ENCODE measurements around the gene RBM47. TPM values are rescaled to one million over a fixed set of nuclear protein-coding genes. Genes with fewer than 3 reads are reported as not detected.

The RBM47 gene
- total RNA-seq, 1 experiment from 2014 or later: 70.3 TPM

DNA sequence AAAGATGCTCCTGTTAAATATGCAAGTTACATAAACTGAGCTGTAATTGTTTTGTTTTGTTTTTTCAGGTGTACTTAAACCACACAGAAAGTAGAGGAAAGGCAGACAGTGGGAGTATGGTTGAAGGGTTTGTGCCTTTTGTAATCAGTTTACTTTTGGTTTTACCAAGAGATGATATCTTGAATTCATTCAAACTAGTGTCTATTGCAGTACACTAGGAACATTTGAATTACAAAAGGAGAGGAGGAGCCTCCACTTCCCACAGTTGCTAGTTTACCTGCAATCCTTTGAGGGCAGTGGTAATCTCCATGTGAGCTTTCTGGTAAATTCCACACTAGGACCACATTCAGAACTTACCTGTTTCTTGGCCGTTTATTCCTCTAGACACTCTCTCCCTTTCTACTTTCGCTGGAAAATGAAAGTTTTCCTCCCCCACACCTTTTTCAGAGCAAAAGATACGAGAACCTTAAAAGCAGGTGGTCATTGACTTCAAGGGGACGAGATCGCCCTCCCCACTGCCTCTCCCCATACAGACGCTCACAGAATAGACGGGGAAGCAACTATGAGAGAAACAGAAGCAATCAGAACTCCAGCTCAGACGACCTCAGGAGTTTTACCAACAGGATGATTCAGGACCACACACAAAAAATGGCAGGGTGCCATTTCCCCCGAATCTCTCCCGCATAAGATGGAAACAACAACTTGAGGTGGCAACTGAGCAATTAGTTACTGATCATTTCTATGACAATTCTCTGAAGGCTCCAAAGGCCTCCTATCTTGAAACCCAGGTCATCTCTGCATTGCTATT, 3.3 kb downstream of the RBM47 start:
- H3K36me3 Mint-ChIP-seq (ENCODE audit: insufficient read depth in 1 of 3, low read depth in 3 of 3): peaks cover 9 to 31% (median 15%) of the 10 kb centered on the region in 3 experiments
- peaks cover 53% of the 10 kb centered on the region; the same call in 1 of the 2 replicates for H3K79me2 ChIP-seq (ENCODE audit: insufficient read depth, low read length)
- H2BK5ac ChIP-seq (ENCODE audit: insufficient read length, low read length): no peak overlapping the region

More for the DNA sequence above, 3.3 kb downstream of the RBM47 start:
- no peaks in the 10 kb centered on the region for H3K9me3 ChIP-seq (ENCODE audit: control insufficient read depth, low read depth, low read length)
- Mint-ChIP-seq H3K27me3 (ENCODE audit: low read depth) (no peaks in the 10 kb centered on the region), H3K27ac (peak overlapping the region; percentile 74 to 95 (median 86)), H3K4me3 (peak overlapping the region; percentile 73 to 91), H3K9me3 (no peaks in the 10 kb centered on the region; a peak in 1 of 5 replicates), H3K4me1 (peaks cover 58 to 60% of the 10 kb centered on the region in 2 experiments)
- no CpG with 5 or more reads among the region's 10 CpGs for WGBS (ENCODE audit: extremely low coverage, insufficient read length, low lambda C conversion rate)
- H3K4me2 ChIP-seq (ENCODE audit: insufficient read depth, insufficient read length, low read length): peak overlapping the region; percentile 69
- H2AK5ac ChIP-seq (ENCODE audit: insufficient read length, low read length): no peak overlapping the region
- no peak overlapping the region for H4K91ac ChIP-seq (ENCODE audit: insufficient read length, low read depth, low read length)
- no peaks in the 10 kb centered on the region for H4K20me1 ChIP-seq (ENCODE audit: control insufficient read depth, insufficient read depth, insufficient read length)
- no peak overlapping the region for H2BK120ac ChIP-seq (ENCODE audit: low read depth, low read length, poor library complexity, severe bottlenecking)
- no peak overlapping the region for H3K14ac ChIP-seq (ENCODE audit: insufficient read depth, low read length)
- no peak overlapping the region for H2AFZ ChIP-seq (ENCODE audit: low read length)
- H3K23ac ChIP-seq (ENCODE audit: insufficient read length, low read depth, low read length): no peak overlapping the region
- H3K18ac ChIP-seq (ENCODE audit: insufficient read length, low read depth, low read length): no peak overlapping the region
- H3K79me1 ChIP-seq (ENCODE audit: insufficient read depth, low read depth, low read length, poor library complexity, severe bottlenecking): peaks cover 3% of the 10 kb centered on the region
- TF ChIP-seq, protein P1, sequence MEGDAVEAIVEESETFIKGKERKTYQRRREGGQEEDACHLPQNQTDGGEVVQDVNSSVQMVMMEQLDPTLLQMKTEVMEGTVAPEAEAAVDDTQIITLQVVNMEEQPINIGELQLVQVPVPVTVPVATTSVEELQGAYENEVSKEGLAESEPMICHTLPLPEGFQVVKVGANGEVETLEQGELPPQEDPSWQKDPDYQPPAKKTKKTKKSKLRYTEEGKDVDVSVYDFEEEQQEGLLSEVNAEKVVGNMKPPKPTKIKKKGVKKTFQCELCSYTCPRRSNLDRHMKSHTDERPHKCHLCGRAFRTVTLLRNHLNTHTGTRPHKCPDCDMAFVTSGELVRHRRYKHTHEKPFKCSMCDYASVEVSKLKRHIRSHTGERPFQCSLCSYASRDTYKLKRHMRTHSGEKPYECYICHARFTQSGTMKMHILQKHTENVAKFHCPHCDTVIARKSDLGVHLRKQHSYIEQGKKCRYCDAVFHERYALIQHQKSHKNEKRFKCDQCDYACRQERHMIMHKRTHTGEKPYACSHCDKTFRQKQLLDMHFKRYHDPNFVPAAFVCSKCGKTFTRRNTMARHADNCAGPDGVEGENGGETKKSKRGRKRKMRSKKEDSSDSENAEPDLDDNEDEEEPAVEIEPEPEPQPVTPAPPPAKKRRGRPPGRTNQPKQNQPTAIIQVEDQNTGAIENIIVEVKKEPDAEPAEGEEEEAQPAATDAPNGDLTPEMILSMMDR (conservative IDR thresholded peaks at IDR 0.05): no peak
- no peak overlapping the region for H2BK15ac ChIP-seq (ENCODE audit: low read depth, low read length)
- H3K27ac ChIP-seq (ENCODE audit: insufficient read length, low read depth, low read length): peak overlapping the region; percentile 21
- H3K27me3 ChIP-seq (ENCODE audit: insufficient read depth, low read length): no peaks in the 10 kb centered on the region
- H3K9ac ChIP-seq (ENCODE audit: extremely low read depth, insufficient read length, low read length): no peak overlapping the region
- H2BK12ac ChIP-seq (ENCODE audit: insufficient read length, low read depth, low read length): no peak overlapping the region
- H4K8ac ChIP-seq (replicated peaks; ENCODE audit: insufficient read length, low read depth, low read length): no peak overlapping the region
- H4K5ac ChIP-seq (ENCODE audit: insufficient read length, low read depth, low read length): no peak overlapping the region
- H3K56ac ChIP-seq (ENCODE audit: insufficient read length, low read depth, low read length): no peak overlapping the region
- peaks cover 24% of the 10 kb centered on the region; the same call in 1 of the 2 replicates for H3K4me1 ChIP-seq (ENCODE audit: insufficient read depth, low read length)
- no peak overlapping the region for H3T11ph ChIP-seq (ENCODE audit: low read length)
- H3K4ac ChIP-seq (ENCODE audit: low read depth, low read length): no peak overlapping the region
- H2BK20ac ChIP-seq (ENCODE audit: low read depth, low read length, poor library complexity, severe bottlenecking): no peak overlapping the region
- DNase-seq: no peak
- H3K23me2 ChIP-seq (ENCODE audit: insufficient read length, low read depth, low read length, poor library complexity, severe bottlenecking): peaks cover 13% of the 10 kb centered on the region

Measured in H9 (cell line).